ENCODE results near the gene MAD2L1BP. TPM values are rescaled to one million over a fixed set of nuclear protein-coding genes. Genes with fewer than 3 reads are reported as not detected.

Gene MAD2L1BP
- total RNA-seq, 1 donor from 2014 or later: 27.9 TPM

DNA sequence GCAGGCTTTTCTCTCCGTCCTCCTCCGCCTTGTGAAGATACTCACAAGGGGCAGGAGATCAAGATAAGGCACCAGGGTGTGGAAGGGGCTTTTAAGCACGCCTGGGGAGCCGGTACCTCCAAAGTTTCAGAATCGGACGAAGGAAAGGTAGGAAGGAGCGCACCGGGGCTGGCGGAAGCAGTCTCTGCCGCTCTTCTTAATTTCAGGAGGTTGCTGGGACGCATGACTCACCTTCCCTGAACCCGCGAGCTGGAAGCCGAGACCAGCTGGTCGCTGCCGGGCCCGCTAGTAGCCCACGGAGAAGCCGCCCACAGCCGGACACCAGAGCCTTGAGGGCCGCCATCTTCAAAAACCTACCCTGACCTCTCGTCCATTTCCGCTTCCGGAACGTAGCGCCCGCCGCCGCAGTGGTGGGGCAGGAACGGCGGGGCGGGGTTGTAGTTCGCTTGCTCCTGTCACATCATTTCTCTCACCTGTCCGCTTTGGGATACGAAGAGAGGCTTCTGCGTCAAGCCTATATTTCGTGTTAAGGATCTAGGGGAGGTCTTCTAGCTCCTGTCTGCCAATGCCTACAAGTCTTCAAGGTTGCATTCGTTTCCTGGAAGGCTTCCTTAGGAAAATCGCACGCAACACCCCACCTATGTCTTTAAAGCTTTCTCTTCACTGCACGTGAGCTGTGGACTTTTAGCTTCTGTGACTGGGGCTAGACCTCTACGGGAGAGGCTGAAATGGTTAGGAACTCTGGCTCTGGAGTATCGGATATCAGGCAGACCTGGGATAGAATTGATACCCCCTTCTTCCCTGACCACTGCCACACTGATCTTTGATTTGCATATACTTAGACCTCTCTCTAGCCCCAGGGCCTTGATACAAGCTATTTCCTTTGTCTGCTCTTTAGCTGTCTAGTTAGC, 52.1 kb downstream of the MAD2L1BP start, which contains the start of gene MRPS18A:
MRPS18A (minus strand) TSS at position 355 of the 911 bp plus-strand sequence; CDS start at position 343, 12 bp downstream.
- TF ChIP-seq, protein P1, sequence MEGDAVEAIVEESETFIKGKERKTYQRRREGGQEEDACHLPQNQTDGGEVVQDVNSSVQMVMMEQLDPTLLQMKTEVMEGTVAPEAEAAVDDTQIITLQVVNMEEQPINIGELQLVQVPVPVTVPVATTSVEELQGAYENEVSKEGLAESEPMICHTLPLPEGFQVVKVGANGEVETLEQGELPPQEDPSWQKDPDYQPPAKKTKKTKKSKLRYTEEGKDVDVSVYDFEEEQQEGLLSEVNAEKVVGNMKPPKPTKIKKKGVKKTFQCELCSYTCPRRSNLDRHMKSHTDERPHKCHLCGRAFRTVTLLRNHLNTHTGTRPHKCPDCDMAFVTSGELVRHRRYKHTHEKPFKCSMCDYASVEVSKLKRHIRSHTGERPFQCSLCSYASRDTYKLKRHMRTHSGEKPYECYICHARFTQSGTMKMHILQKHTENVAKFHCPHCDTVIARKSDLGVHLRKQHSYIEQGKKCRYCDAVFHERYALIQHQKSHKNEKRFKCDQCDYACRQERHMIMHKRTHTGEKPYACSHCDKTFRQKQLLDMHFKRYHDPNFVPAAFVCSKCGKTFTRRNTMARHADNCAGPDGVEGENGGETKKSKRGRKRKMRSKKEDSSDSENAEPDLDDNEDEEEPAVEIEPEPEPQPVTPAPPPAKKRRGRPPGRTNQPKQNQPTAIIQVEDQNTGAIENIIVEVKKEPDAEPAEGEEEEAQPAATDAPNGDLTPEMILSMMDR (IDR thresholded peaks at IDR 0.05; ENCODE audit: insufficient read depth, low read length, severe bottlenecking): no peak
- H3K36me3 ChIP-seq (ENCODE audit: control insufficient read depth, insufficient read depth, low read length): peaks cover 2% of the 10 kb centered on the region
- FAIRE-seq (no peak), DNase-seq (ENCODE audit: low read depth) (peak; percentile 70)
- peak within 1 kb of the TSS; percentile 71 for H3K4me3 ChIP-seq (ENCODE audit: low read depth, low read length)
- H3K27me3 ChIP-seq (ENCODE audit: control insufficient read depth, insufficient read depth, low read length): no peaks in the 10 kb centered on the region

DNA sequence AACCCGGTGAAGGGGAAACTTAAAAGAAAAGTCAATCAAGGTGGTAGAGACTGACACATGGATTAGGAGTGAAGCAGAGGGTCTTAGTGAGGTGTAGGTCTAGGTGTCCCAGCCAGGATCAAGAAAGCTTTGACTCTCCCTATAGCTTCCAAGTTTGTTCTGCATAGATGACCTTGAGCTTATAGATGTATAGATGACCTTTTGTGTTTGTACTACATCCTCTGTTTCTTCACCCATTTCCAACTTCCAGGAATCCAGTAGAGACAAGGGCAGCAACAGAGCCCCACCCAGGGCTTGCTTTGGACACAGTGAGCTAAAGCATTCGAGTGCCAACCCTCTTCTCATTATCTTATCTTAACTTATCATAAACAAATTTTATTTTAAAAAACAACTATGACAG, 53.8 kb downstream of the MAD2L1BP start:
- TF ChIP-seq, protein P1 (IDR thresholded peaks at IDR 0.05; ENCODE audit: insufficient read depth, low read length, severe bottlenecking): no peak
- H3K36me3 ChIP-seq (ENCODE audit: control insufficient read depth, insufficient read depth, low read length): no peaks in the 10 kb centered on the region
- FAIRE-seq (no peak), DNase-seq (ENCODE audit: low read depth) (no peak)
- H3K27me3 ChIP-seq (ENCODE audit: control insufficient read depth, insufficient read depth, low read length): no peaks in the 10 kb centered on the region
- H3K4me3 ChIP-seq (ENCODE audit: low read depth, low read length): no peak overlapping the region

Other genes starting within 250 kb of the MAD2L1BP start
- 9.7 and 11.0 TPM in 2 replicates for gene ABCC10, start 208.3 kb upstream of the MAD2L1BP start, total RNA-seq
- 4.1 and 8.2 TPM in 2 replicates for gene DLK2, start 180.3 kb upstream of the MAD2L1BP start, total RNA-seq
- gene TJAP1, start 158.3 kb upstream of the MAD2L1BP start, total RNA-seq: 6.1 and 6.6 TPM in 2 replicates
- 0.13 and 0.26 TPM in 2 replicates for gene LRRC73, start 125.5 kb upstream of the MAD2L1BP start, total RNA-seq
- gene YIPF3, start 118.9 kb upstream of the MAD2L1BP start, total RNA-seq: 62.3 and 83.2 TPM in 2 replicates
- gene POLR1C, start 118.8 kb upstream of the MAD2L1BP start, total RNA-seq: 25.5 and 38.2 TPM in 2 replicates
- 35.8 and 43.1 TPM in 2 replicates for gene XPO5, start 59.8 kb upstream of the MAD2L1BP start, total RNA-seq
- gene POLH, start 59.7 kb upstream of the MAD2L1BP start, total RNA-seq: 17.4 and 24.3 TPM in 2 replicates
- gene GTPBP2, start 6.6 kb upstream of the MAD2L1BP start, total RNA-seq: 176 and 273 TPM in 2 replicates
- gene RSPH9, start 9.2 kb downstream of the MAD2L1BP start, total RNA-seq: under 0.01 and 0.13 TPM in 2 replicates
- gene MRPS18A, start 52.0 kb downstream of the MAD2L1BP start, total RNA-seq: 79.5 and 94.3 TPM in 2 replicates
- gene VEGFA, start 134.4 kb downstream of the MAD2L1BP start, total RNA-seq: 391 and 496 TPM in 2 replicates

All from bronchial epithelial cell (primary cell).